HEK293 (cell line): ENCODE measurements around the gene SEMA3D.

Source experiments
- ATF2 ChIP-seq: fragments of 450-650 bp; formaldehyde crosslinking; IDR thresholded peaks from 2 replicates; pipeline ENCODE4 v1.5.1; 2016; ENCODE audit warnings: missing biosample characterization, missing genetic modification characterization, low read depth
- CTCF ChIP-seq: fragments of 450-650 bp; formaldehyde crosslinking; IDR thresholded peaks from 2 replicates; pipeline ENCODE4 v1.5.1; 2016; ENCODE audit warnings: missing biosample characterization, missing genetic modification characterization
- GLIS1 ChIP-seq: fragments of 450-650 bp; formaldehyde crosslinking; IDR thresholded peaks from 2 replicates; pipeline ENCODE4 v1.5.1; 2016; ENCODE audit warnings: missing biosample characterization, missing genetic modification characterization
- MEIS1 ChIP-seq: sonication (generic); formaldehyde crosslinking; IDR thresholded peaks from 2 replicates; pipeline ENCODE4 v1.8.1; 2022; ENCODE audit warnings: missing genetic modification reagents, mild to moderate bottlenecking, borderline replicate concordance
- ZBTB11 ChIP-seq: fragments of 450-650 bp; formaldehyde crosslinking; conservative IDR thresholded peaks from 2 replicates; pipeline ENCODE4 v1.5.1; 2016; ENCODE audit warnings: low read depth, missing biosample characterization, missing genetic modification characterization
- ZBTB20 ChIP-seq: fragments of 450-650 bp; formaldehyde crosslinking; IDR thresholded peaks from 2 replicates; pipeline ENCODE4 v1.5.1; 2016; ENCODE audit warnings: missing biosample characterization, missing genetic modification characterization
- ZNF26 ChIP-seq: fragments of 450-650 bp; formaldehyde crosslinking; IDR thresholded peaks from 2 replicates; pipeline ENCODE4 v1.5.1; 2016; ENCODE audit warnings: missing biosample characterization, missing genetic modification characterization
- ZNF266 ChIP-seq: fragments of 450-650 bp; formaldehyde crosslinking; IDR thresholded peaks from 2 replicates; pipeline ENCODE4 v1.5.1; 2016; ENCODE audit warnings: missing biosample characterization, missing genetic modification characterization, low read depth
- ZNF350 ChIP-seq: fragments of 450-650 bp; formaldehyde crosslinking; IDR thresholded peaks from 2 replicates; pipeline ENCODE4 v1.5.0; 2017; ENCODE audit warnings: missing biosample characterization, mild to moderate bottlenecking, missing genetic modification characterization
- ZSCAN5A ChIP-seq: fragments of 450-650 bp; formaldehyde crosslinking; IDR thresholded peaks from 2 replicates; pipeline ENCODE4 v1.5.1; 2016; ENCODE audit warnings: missing biosample characterization, missing genetic modification characterization

- no peak for TF ChIP-seq GLIS1
- no peak for TF ChIP-seq CTCF
- no peak for TF ChIP-seq ZBTB20 (tag by site-specific recombination)
- no peak for TF ChIP-seq ZNF266 (tag by site-specific recombination)
- TF ChIP-seq ZBTB11 (tag by site-specific recombination): no peak
- no peak for TF ChIP-seq MEIS1 (CRISPR knock-in tag)
- no peak for TF ChIP-seq ATF2 (tag by site-specific recombination)
- no peak for TF ChIP-seq ZSCAN5A
- TF ChIP-seq ZNF350: no peak
- no peak for TF ChIP-seq ZNF26 (tag by site-specific recombination)
These were observed 34.9 kb upstream of the SEMA3D start for GRCh38 chr7:85221796-85222195.
